Calu3 (cell line): ENCODE results near the gene KIAA1549. TPM values are rescaled to one million over a fixed set of nuclear protein-coding genes. Genes with fewer than 3 reads are reported as not detected.

ENCODE experiments used
- BruUV-seq: library from RNA; stranded (reverse); fragments of 400-500 nt; replicated peaks from 2 replicates; lab custom pipeline; 2021; lab: Mats Ljungman, UMichigan
- CTCF ChIA-PET: fragments of 300-600 bp; sonication (Branson Sonifier 250); formaldehyde crosslinking; loops from one replicate; lab custom pipeline; 2022; ENCODE audit warnings: antibody characterized with exemption; lab: Charles Lee
- DNase-seq: peaks from one replicate; pipeline ENCODE4 v3.0.0; 2022
- H3K27ac Mint-ChIP-seq: one replicate; pipeline ENCODE4 v1.8.0; 2022; ENCODE audit warnings: mixed read lengths; ENCODE audit not compliant: unreplicated experiment
- H3K27me3 Mint-ChIP-seq: one replicate; pipeline ENCODE4 v1.8.0; 2022; ENCODE audit warnings: mixed read lengths; ENCODE audit not compliant: unreplicated experiment
- H3K36me3 Mint-ChIP-seq: one replicate; pipeline ENCODE4 v1.8.0; 2022; ENCODE audit warnings: mild to moderate bottlenecking, moderate library complexity, mixed read lengths; ENCODE audit not compliant: insufficient read depth, unreplicated experiment
- H3K4me1 Mint-ChIP-seq: one replicate; pipeline ENCODE4 v1.8.0; 2022; ENCODE audit warnings: mild to moderate bottlenecking, low read depth, mixed read lengths; ENCODE audit not compliant: unreplicated experiment
- H3K4me3 Mint-ChIP-seq: one replicate; pipeline ENCODE4 v1.8.0; 2022; ENCODE audit warnings: mild to moderate bottlenecking, low read depth, moderate library complexity, mixed read lengths; ENCODE audit not compliant: unreplicated experiment
- H3K9me3 Mint-ChIP-seq: one replicate; pipeline ENCODE4 v1.8.0; 2022; ENCODE audit warnings: low read depth, mixed read lengths; ENCODE audit not compliant: unreplicated experiment
- CTCF ChIP-seq: fragments of 200-600 bp; IDR thresholded peaks from one replicate; pipeline ENCODE4 v1.8.0; 2022; ENCODE audit warnings: antibody characterized with exemption; ENCODE audit not compliant: unreplicated experiment
- intact Hi-C: fragments of 100-400 bp; cut with micrococcal nuclease; formaldehyde crosslinking; loops from one replicate; pipeline ENCODE4 v1.10.0; 2022; ENCODE audit not compliant: unreplicated experiment
- total RNA-seq: library from RNA; stranded (reverse); gene quantifications from 2 replicates; pipeline ENCODE4 v1.2.3, GENCODE V29; 2022

The KIAA1549 gene
- total RNA-seq, 1 experiment from 2014 or later = 10.4 TPM

GRCh38 chr7:138967159-138967558, 14.0 kb downstream of the KIAA1549 start:
- no peaks in the 10 kb centered on the region for H3K9me3 Mint-ChIP-seq
- H3K36me3 Mint-ChIP-seq = no peaks in the 10 kb centered on the region
- no peak overlapping the region for H3K4me3 Mint-ChIP-seq
- no peak for DNase-seq
- H3K27me3 Mint-ChIP-seq = no peaks in the 10 kb centered on the region
- BruUV-seq = no TSS peak
- peaks cover 11% of the 10 kb centered on the region for H3K4me1 Mint-ChIP-seq
- intact Hi-C loops = no loop called here
- H3K27ac Mint-ChIP-seq = no peak overlapping the region
- no peak for TF ChIP-seq CTCF
- CTCF ChIA-PET = interaction anchor here (1.2 kb wide), 1 partner anchor 51 kb away, joined by 4 read pairs; no protein-coding TSS in a partner anchor

GRCh38 chr7:138964624-138965436, 16.4 kb downstream of the KIAA1549 start:
- BruUV-seq = no TSS peak
- Mint-ChIP-seq H3K4me1 (peaks cover 23% of the 10 kb centered on the region), H3K36me3 (no peaks in the 10 kb centered on the region), H3K27ac (no peak overlapping the region), H3K4me3 (no peak overlapping the region), H3K9me3 (no peaks in the 10 kb centered on the region), H3K27me3 (no peaks in the 10 kb centered on the region)
- no peak for DNase-seq
- intact Hi-C loops = no loop called here
- CTCF ChIA-PET = no interaction called here
- no peak for TF ChIP-seq CTCF

- intact Hi-C loops = no loop called here
- BruUV-seq = no TSS peak
- no peak overlapping the region for H3K4me3 Mint-ChIP-seq
- no peaks in the 10 kb centered on the region for H3K9me3 Mint-ChIP-seq
- no peak for TF ChIP-seq CTCF
- CTCF ChIA-PET = no interaction called here
- DNase-seq = no peak
- H3K36me3 Mint-ChIP-seq = no peaks in the 10 kb centered on the region
- H3K27ac Mint-ChIP-seq = no peak overlapping the region
- H3K4me1 Mint-ChIP-seq = peaks cover 26% of the 10 kb centered on the region
- no peaks in the 10 kb centered on the region for H3K27me3 Mint-ChIP-seq
Observed at GRCh38 chr7:138963675-138964074, 17.5 kb downstream of the KIAA1549 start.

GRCh38 chr7:138962561-138963270, 18.5 kb downstream of the KIAA1549 start:
- peaks cover 1% of the 10 kb centered on the region for H3K9me3 Mint-ChIP-seq
- H3K4me3 Mint-ChIP-seq = no peak overlapping the region
- BruUV-seq = no TSS peak
- CTCF ChIA-PET = no interaction called here
- intact Hi-C loops = no loop called here
- TF ChIP-seq CTCF = no peak
- no peaks in the 10 kb centered on the region for H3K27me3 Mint-ChIP-seq
- H3K4me1 Mint-ChIP-seq = peaks cover 36% of the 10 kb centered on the region
- H3K36me3 Mint-ChIP-seq = no peaks in the 10 kb centered on the region
- DNase-seq = no peak
- H3K27ac Mint-ChIP-seq = no peak overlapping the region
